Transverse colon (tissue), 4 donors: ENCODE data around the gene ADGB. TPM values are rescaled to one million over a fixed set of nuclear protein-coding genes. Genes with fewer than 3 reads are reported as not detected.

Experiments used
- DNase-seq: peaks from one replicate; pipeline ENCODE4 v3.0.0-alpha.2; 2019
- H3K27ac ChIP-seq, 4 donors: fragments of 200-600 bp; sonication (generic); 2 replicates each; pipeline ENCODE4 v1.5.1; 2016 to 2018; ENCODE audit warnings: inconsistent platforms in 4 of 4
- H3K27me3 ChIP-seq: fragments of 200-600 bp; sonication (generic); 2 replicates; pipeline ENCODE4 v1.5.1; 2017; ENCODE audit warnings: inconsistent platforms
- H3K36me3 ChIP-seq, 4 donors: fragments of 200-600 bp; sonication (generic); 2 replicates each; pipeline ENCODE4 v1.5.1; 2017 to 2019; ENCODE audit warnings: inconsistent platforms in 4 of 4
- H3K4me1 ChIP-seq, 4 donors: fragments of 200-600 bp; sonication (generic); 2 replicates each; pipeline ENCODE4 v1.5.1; 2017 to 2020; ENCODE audit warnings: inconsistent platforms in 4 of 4
- H3K4me3 ChIP-seq, 4 donors: fragments of 200-600 bp; sonication (generic); 1 replicate in 1 of 4; 2 replicates in 3 of 4; pipeline versions ENCODE4 v1.5.1 to v1.6.1; 2017 to 2019; ENCODE audit warnings: inconsistent platforms in 4 of 4
- H3K9me3 ChIP-seq, 2 donors: fragments of 200-600 bp; sonication (generic); 2 replicates each; pipeline ENCODE4 v1.5.1; 2017 to 2019; ENCODE audit warnings: inconsistent platforms in 2 of 2
- EP300 ChIP-seq: sonication (generic); formaldehyde crosslinking; IDR thresholded peaks from one replicate; pipeline ENCODE4 v1.6.1; 2017; ENCODE audit warnings: antibody characterized with exemption, low read depth
- POLR2A ChIP-seq: fragments of 450-650 bp; IDR thresholded peaks from one replicate; pipeline ENCODE4 v1.6.1; 2016; ENCODE audit warnings: antibody characterized with exemption, mild to moderate bottlenecking, moderate library complexity
- POLR2AphosphoS5 ChIP-seq, 3 donors: sonication (generic); formaldehyde crosslinking; IDR thresholded peaks; one replicate each; pipeline ENCODE4 v1.6.1; 2016; ENCODE audit warnings: antibody characterized with exemption in 3 of 3
- WGBS, 2 donors: methylation state at CpG; one replicate each; pipeline ENCODE4 v1.1.5; 2018; ENCODE audit warnings: low coverage in 1 of 2; 5-methylcytosine and 5-hydroxymethylcytosine counted together
- in situ Hi-C, 4 donors: fragments of 200-750 bp; cut with MboI; loops; one replicate each; pipeline versions ENCODE4 v1.15.0 to v1.15.1; 2017; ENCODE audit warnings: low sequenced_read_pairs in 3 of 4, low pct_ligation_motif_present in 1 of 4, low pct_unique_long_range_greater_than_20kb in 1 of 4
- intact Hi-C: fragments of 100-400 bp; cut with DNase I; formaldehyde crosslinking; loops from one replicate; pipeline ENCODE4 v1.15.1; 2023; ENCODE audit warnings: low total_unique reads
- small RNA-seq, 4 donors: library from RNA; depleted of rRNA; stranded (forward); fragments of <200 nt; gene quantifications; one replicate each; pipeline ENCODE3, GENCODE V24; 2016
- total RNA-seq, 4 donors: library from RNA; depleted of rRNA; stranded (reverse); fragments of >200 nt; gene quantifications; one replicate each; pipeline ENCODE4 v1.1.0, GENCODE V29; 2016
- TF ChIP-seq, protein P1 (sequence below), 5 experiments: fragments of 200-600 bp in 3 of 5; fragments of 450-650 bp in 2 of 5; sonication (generic) in 3 of 5; IDR thresholded peaks; 1 replicate in 2 of 5; 2 replicates in 3 of 5; pipeline ENCODE4 v1.5.1; 2016 to 2017; ENCODE audit warnings: antibody characterized with exemption in 5 of 5, inconsistent platforms in 3 of 5, mild to moderate bottlenecking in 2 of 5, moderate library complexity in 1 of 5

Gene ADGB
- total RNA-seq, 4 donors from 2014 or later: 1.1 to 28.7 (median 3.2) TPM

DNA sequence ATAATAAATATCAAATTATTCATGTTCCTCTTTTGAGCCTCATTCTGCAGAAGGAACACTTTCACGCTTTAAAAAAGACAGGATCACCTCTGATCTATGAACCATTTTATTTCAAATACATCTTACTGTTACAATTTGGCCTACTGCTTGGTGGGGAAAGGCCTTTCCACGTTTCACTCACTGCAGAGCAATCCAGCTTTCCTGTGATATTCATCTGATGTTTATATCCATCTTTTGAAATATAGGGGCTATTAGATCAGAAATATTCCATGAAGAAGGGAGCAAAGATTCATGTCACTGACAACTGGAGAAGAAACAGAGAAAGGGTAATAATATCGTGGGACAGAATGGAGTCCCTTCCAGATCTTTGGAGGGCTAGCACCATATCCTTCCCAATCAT, 262.9 kb downstream of the ADGB start:
- H3K9me3 ChIP-seq: no peaks in the 10 kb centered on the region
- no peak overlapping the region for H3K27ac ChIP-seq
- H3K36me3 ChIP-seq: no peaks in the 10 kb centered on the region
- H3K27me3 ChIP-seq: no peaks in the 10 kb centered on the region
- TF ChIP-seq POLR2A (no peak), POLR2AphosphoS5 (IDR thresholded peaks at IDR 0.05) (no peak), EP300 (no peak)
- TF ChIP-seq, protein P1, sequence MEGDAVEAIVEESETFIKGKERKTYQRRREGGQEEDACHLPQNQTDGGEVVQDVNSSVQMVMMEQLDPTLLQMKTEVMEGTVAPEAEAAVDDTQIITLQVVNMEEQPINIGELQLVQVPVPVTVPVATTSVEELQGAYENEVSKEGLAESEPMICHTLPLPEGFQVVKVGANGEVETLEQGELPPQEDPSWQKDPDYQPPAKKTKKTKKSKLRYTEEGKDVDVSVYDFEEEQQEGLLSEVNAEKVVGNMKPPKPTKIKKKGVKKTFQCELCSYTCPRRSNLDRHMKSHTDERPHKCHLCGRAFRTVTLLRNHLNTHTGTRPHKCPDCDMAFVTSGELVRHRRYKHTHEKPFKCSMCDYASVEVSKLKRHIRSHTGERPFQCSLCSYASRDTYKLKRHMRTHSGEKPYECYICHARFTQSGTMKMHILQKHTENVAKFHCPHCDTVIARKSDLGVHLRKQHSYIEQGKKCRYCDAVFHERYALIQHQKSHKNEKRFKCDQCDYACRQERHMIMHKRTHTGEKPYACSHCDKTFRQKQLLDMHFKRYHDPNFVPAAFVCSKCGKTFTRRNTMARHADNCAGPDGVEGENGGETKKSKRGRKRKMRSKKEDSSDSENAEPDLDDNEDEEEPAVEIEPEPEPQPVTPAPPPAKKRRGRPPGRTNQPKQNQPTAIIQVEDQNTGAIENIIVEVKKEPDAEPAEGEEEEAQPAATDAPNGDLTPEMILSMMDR (IDR thresholded peaks at IDR 0.05): no peak
- WGBS, 2 donors: 72 to 79% methylated on average over 2 to 3 of the region's 3 CpGs
- intact Hi-C loops (no loop called here), in situ Hi-C loops (loop anchor here in 2 of 4 donors (25.0 kb wide), 1 partner anchor 426 kb away; no protein-coding TSS in a partner anchor)
- H3K4me3 ChIP-seq: no peak overlapping the region
- peaks cover 0 to 6% (median 0%) of the 10 kb centered on the region in 4 donors for H3K4me1 ChIP-seq
- DNase-seq: no peak

- 89 to 93% methylated on average over 4 of the region's 4 CpGs for WGBS, 2 donors
- in situ Hi-C loops: loop anchor here in 2 of 4 donors (25.0 kb wide), 1 partner anchor 425 kb away; no protein-coding TSS in a partner anchor
Observed at GRCh38 chr6:146862508-146862919, 263.7 kb downstream of the ADGB start.

DNA sequence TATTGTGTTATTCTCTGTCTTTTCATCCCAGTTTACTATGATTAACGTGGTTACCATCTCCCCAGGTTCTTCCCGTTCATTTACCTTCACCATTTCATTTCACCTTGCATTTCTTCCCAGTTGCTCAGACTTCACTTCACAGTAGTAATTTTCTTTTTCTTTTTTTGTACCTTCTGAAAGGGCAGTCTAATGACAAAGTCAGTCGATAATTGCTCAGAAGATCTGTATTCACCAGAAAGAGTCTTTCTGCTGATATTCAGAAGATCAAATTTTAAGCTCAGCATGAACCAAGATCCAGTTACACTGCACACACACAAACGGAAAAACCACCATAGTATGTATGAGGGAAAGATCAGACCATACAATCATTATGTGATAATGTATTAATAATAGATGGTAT, 265.5 kb downstream of the ADGB start:
- DNase-seq: no peak
- H3K27me3 ChIP-seq: no peaks in the 10 kb centered on the region
- no peak overlapping the region for H3K27ac ChIP-seq
- no peak overlapping the region for H3K4me3 ChIP-seq
- intact Hi-C loops (no loop called here), in situ Hi-C loops (loop anchor here in 2 of 4 donors (25.0 kb wide), 1 partner anchor 423 kb away; no protein-coding TSS in a partner anchor)
- no peaks in the 10 kb centered on the region for H3K4me1 ChIP-seq
- no peaks in the 10 kb centered on the region for H3K36me3 ChIP-seq
- TF ChIP-seq, protein P1 (IDR thresholded peaks at IDR 0.05): no peak
- TF ChIP-seq EP300 (no peak), POLR2A (no peak), POLR2AphosphoS5 (IDR thresholded peaks at IDR 0.05) (no peak)
- 89 to 95% methylated on average over 4 of the region's 4 CpGs for WGBS, 2 donors
- no peaks in the 10 kb centered on the region for H3K9me3 ChIP-seq

More at GRCh38 chr6:146862508-146862919, 263.7 kb downstream of the ADGB start:
- no peaks in the 10 kb centered on the region for H3K36me3 ChIP-seq
- H3K27me3 ChIP-seq: no peaks in the 10 kb centered on the region
- intact Hi-C loops: no loop called here
- H3K4me3 ChIP-seq: no peak overlapping the region
- no peaks in the 10 kb centered on the region for H3K9me3 ChIP-seq
- H3K4me1 ChIP-seq: peaks cover 0 to 6% (median 0%) of the 10 kb centered on the region in 4 donors
- TF ChIP-seq, protein P1 (IDR thresholded peaks at IDR 0.05): no peak
- no peak for TF ChIP-seq POLR2A
- TF ChIP-seq EP300: no peak
- TF ChIP-seq POLR2AphosphoS5 (IDR thresholded peaks at IDR 0.05): no peak
- no peak for DNase-seq
- no peak overlapping the region for H3K27ac ChIP-seq

GRCh38 chr6:146864885-146865284, 266.1 kb downstream of the ADGB start:
- no peaks in the 10 kb centered on the region for H3K4me1 ChIP-seq
- H3K4me3 ChIP-seq: no peak overlapping the region
- DNase-seq: no peak
- no peak overlapping the region for H3K27ac ChIP-seq
- intact Hi-C loops: no loop called here
- TF ChIP-seq EP300 (no peak), POLR2AphosphoS5 (IDR thresholded peaks at IDR 0.05) (no peak), POLR2A (no peak)
- TF ChIP-seq, protein P1 (IDR thresholded peaks at IDR 0.05): no peak
- H3K36me3 ChIP-seq: no peaks in the 10 kb centered on the region
- H3K27me3 ChIP-seq: no peaks in the 10 kb centered on the region
- in situ Hi-C loops: loop anchor here in 2 of 4 donors (25.0 kb wide), 1 partner anchor 422 kb away; no protein-coding TSS in a partner anchor
- WGBS, 2 donors: 77% methylated on average over 2 of the region's 2 CpGs; no CpG with 5 or more reads in 1 of the 2 donors
- no peaks in the 10 kb centered on the region for H3K9me3 ChIP-seq

Small RNA genes within 50 kb of the gene (small RNA-seq; reads per million reads assigned to genes)
- 0 to 0.28 (median 0) reads per million in 4 donors for gene RNU6-906P

Other genes starting within 250 kb of the ADGB start
- 10 to 100 TPM in 3 of 4 donors, 1 to 10 TPM in 1; 3.7 to 43.4 (median 29.1) TPM for gene RAB32, start 55.1 kb upstream of the ADGB start, total RNA-seq